ENCODE results near the gene HOXD9. TPM values are rescaled to one million over a fixed set of nuclear protein-coding genes. Genes with fewer than 3 reads are reported as not detected.

Gene HOXD9
- polyA plus RNA-seq, 5 donors = 0.44 to 1.2 (median 0.88) TPM

GRCh38 chr2:176152350-176153181, 30.0 kb downstream of the HOXD9 start:
- no peak for DNase-seq

- DNase-seq = no peak
Measured at GRCh38 chr2:176154576-176155252, 32.2 kb downstream of the HOXD9 start.

- DNase-seq = no peak
Measured at GRCh38 chr2:176155356-176156044, 33.0 kb downstream of the HOXD9 start.

DNA sequence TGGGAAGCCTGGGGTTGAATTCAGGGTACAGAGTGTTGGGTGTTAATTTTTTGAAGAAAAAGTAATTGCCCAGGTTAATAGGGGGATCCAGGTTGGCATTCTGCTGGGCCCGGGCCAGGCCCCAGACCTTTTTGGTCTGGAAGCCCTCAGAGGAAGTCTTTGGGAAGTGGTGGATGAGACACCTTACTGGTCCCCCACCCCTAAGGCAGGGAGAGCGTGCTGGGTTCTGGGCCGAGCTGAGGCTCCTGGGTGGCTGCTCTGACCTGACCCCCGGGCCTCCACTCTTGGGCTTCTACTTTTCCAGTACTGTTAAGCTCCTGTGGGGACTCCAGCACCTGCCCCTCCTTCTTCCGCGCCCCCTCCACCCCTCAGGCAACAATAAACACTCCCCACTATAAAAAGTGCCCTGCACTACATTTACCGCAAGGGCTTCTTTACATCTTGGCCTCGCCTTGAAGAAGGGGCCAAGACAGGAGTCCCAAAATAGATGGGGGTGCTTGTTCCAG, 33.8 kb downstream of the HOXD9 start:
- no peak for DNase-seq

DNA sequence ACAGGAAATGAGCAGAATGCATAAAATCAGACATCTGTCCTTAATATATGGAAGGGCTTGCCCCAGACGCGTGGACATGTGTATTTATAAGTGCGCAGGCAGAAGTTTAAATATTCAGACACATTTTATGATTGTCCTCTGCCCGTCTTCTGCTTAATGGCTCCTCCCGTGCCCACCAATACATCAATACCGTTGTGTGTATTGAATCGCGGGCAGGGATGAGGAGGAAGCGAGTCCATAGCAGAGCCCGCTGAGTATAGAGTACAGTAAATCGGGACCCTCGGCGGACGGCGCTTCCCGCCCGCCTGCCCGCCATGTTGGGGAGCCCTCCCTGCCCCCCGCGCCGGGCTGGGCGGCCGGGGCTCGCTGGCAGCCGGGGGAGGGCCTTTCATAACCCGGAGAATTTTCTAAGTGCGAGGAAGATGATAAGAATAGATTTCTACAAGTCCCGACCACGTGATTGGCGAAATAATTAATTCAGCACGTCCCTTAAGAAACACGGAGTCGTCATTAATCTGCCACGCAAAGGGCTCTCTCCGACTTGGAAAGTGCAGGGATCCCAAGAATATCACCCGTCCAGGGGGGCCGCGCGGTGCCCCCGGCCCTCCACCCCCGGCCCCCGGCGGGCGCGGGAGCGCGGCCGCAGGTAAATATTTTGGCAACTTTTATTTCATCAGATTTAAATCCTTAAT, 34.4 kb downstream of the HOXD9 start, which contains the start of gene HOXD3:
TSS of gene HOXD3 (plus strand) at position 501 of the 692 bp plus-strand sequence. CDS start 11,808 bp downstream, outside the sequence.
- DNase-seq = no peak

- no peak for DNase-seq
Measured at GRCh38 chr2:176157499-176158185, 35.1 kb downstream of the HOXD9 start.

DNA sequence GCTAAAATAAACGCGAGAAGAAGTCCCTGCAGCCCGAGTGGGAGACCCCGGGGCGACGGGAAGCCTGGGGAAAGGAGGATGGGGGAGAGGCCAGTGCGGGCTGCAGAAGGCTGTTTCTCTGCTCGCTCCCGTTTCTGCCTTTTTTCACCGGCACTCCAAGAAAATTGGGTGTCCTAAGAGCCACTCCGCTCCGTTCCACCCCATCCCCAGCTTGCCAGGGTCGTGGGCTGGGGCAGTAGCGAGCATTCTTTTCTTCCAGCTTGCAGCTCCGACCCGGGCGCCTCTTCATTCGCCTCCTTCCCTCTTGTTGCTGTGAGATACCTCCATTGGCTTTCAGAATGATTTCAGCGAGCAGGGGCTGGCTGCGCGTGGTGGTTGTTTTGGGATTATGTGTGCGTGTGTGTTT, 35.7 kb downstream of the HOXD9 start:
- no peak for DNase-seq

DNA sequence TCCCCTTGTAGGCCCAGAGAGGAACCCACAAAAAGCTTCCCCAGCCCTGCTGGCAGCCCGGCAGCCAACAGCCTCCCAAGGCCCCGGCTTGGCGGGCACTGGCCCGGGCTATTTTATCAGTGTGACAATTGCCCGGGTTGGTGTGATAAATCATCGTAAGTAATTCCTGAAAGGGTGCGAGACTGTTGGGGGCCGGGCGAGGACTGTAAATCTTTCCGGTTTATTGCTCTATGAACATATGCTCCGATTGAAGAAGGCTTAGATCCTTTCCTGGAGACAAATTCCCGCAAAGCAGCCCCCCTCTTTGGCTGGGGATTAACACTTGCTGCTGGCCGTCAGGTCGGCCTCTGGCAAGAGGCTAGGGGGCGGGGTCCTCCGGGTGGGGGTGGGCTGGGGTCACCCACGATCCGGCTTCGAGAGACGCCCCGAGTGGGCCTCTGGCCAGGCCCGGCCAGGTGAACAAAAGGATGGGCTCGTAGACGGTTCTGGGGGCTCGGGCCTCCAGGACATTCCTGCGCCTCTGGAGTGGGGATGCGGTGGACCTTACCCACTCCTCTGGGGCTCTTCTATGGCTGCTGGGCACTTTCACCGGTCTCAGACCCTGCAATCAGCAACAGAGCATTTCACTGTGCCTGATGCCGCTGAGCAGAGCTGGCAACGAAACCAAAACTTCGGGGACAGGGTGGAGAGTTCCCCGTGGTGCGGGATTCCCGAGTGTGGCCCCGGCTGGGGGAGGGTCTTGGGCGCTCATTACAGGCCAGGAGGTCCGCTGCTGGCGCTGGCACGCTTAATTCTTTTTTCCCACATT, 36.5 kb downstream of the HOXD9 start:
- no peak for DNase-seq

- DNase-seq = no peak
Measured at GRCh38 chr2:176159663-176160250, 37.2 kb downstream of the HOXD9 start.

- DNase-seq = no peak
Measured at GRCh38 chr2:176160251-176160985, 37.9 kb downstream of the HOXD9 start.

DNA sequence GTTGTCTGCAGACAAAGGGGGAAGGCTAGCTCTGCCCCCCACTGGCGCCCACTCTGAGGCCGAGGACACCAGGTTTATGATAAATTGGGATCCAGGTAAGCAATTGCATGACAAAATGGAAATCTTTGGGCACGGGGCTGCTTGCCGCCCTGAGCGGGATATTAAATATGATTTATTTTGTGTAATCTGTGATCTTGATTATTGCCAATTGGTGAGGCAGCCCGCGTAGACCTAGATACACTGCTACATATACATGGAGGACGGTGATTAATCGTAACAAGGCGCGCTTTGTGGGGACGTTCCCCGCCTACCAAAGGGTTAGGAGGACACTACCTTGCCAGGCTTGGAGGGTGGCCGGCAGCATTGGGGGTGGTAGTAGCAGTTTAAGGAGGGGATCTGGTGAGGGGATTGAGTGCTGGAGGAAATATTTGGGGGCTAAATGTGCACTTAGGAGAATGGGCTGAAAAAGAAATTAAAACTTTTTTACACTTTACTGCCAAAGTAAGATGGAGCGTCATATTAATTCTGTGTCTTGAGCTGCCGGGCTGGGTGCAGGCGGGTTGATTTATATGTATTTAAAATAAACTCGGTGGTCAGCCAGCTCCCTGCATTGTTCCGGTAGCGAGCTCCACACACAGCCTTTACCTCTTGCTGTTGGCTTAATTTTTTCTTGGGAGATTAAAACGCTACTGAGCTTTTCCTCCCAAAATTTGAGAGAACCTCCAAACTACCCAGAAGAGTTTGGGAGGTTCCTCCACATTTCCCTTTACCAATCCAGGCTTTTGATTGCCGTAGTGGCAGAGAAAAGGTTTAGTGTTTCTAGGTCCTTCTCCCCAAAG, 38.7 kb downstream of the HOXD9 start:
- DNase-seq = no peak

GRCh38 chr2:176161825-176162626, 39.5 kb downstream of the HOXD9 start:
- no peak for DNase-seq

GRCh38 chr2:176162911-176163671, 40.6 kb downstream of the HOXD9 start:
- DNase-seq = no peak

DNA sequence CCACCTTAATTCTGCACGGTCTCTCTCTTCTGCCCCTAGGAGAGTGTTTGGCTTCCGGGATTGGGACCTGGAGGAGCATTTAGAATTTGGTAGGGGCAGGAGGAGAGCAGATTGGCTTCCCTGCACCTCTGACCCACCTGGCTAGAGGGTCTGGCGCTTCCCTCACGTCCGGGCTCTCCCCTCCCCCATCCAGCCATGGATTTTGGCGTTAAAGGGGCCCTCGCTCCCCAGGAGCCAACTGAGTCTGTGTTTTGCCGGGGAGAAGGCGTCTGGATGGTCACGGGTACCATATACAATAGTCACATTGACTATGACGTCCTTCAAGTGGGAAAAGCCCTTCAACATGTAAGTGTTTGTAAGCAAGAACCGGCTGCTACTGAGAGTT, 41.1 kb downstream of the HOXD9 start:
- DNase-seq = no peak

GRCh38 chr2:176164201-176164600, 41.7 kb downstream of the HOXD9 start:
- no peak for DNase-seq

GRCh38 chr2:176164611-176165369, 42.3 kb downstream of the HOXD9 start:
- DNase-seq = no peak

Measured in right lung (tissue), 5 donors.